SK-MEL-5 (cell line): ENCODE data around the gene RMDN3. TPM values are rescaled to one million over a fixed set of nuclear protein-coding genes. Genes with fewer than 3 reads are reported as not detected.

Experiments
- DNase-seq: peaks from one replicate; pipeline ENCODE4 v3.0.0-alpha.2; 2016; ENCODE audit warnings: low read depth, low spot score
- in situ Hi-C: cut with HindIII; loops from 2 replicates; pipeline ENCODE4 v1.10.0; 2016; ENCODE audit warnings: low sequenced_read_pairs, high pct_unique_total_duplicates, low pct_unique_long_range_greater_than_20kb
- total RNA-seq: library from RNA; depleted of rRNA; stranded (reverse); fragments of >200 nt; shearing (Covaris generic); gene quantifications from 2 replicates; pipeline ENCODE4 v1.2.3, GENCODE V29; 2014

RMDN3 gene
- total RNA-seq, 1 experiment from 2014 or later: 31.3 TPM

GRCh38 chr15:40775740-40776536, 20.9 kb upstream of the RMDN3 start:
- in situ Hi-C loops: no loop called here
- no peak for DNase-seq

DNA sequence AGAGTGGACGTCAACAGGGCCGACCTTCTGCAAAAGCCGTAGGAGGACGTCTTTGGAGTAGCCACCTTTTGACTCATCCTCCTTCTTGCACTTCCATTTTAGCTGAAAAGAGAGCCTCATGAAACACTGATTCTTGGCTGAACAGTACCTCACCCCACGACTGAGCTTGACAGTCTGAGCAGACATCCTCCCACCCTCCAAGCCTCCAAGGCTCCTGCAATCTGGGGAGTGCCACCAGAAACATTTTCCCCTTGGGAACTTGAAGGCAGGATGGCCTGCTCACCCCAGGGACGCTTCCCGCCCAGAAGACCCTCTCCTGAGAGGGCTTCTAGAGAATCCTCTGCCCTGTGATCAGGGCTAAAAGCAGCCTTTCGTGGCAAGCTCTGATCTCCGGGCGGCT, 20.0 kb upstream of the RMDN3 start:
- no peak for DNase-seq
- in situ Hi-C loops: no loop called here

DNA sequence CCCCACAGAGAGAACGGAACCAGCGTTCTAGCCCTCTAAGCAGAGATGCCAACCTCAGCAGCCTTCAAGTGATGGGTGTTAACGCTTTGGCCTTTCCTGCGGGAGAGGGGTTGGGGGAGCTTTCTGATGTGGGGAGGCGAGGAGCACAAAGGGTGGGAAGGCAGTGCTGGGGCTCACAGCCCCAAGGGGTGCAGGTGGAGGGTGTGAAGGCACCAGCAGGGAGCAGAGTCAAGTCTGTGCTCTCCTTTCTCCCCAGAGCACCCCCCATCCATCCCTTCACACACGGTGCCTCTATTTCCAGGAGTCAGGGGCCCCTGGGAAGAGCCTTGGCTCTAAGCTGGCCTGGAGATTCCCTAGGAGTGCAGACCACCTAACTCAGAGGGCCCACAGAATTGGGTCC, 18.8 kb upstream of the RMDN3 start:
- in situ Hi-C loops: no loop called here
- DNase-seq: no peak

- no peak for DNase-seq
- in situ Hi-C loops: no loop called here
Measured at GRCh38 chr15:40773496-40773895, 18.4 kb upstream of the RMDN3 start.

DNA sequence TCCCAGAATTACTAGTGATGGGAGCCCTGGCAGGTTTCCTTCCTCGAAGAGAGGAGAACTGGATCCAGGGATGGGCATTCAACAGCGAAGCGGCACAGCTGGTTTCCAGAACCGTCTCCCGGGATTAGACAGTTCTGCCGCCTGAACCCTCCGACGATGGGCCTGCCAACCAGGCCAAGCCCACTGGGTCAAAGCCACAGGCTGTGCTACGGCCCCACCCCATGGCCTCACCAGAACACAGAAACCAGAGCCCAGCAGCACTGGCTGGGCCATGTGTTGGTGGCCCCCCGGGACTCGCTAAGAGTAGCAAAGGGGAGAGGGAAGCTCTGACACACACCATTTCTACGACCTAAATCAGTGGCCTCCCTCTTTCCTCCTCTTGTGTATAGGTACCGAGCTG, 17.0 kb upstream of the RMDN3 start:
- no peak for DNase-seq
- in situ Hi-C loops: no loop called here

DNA sequence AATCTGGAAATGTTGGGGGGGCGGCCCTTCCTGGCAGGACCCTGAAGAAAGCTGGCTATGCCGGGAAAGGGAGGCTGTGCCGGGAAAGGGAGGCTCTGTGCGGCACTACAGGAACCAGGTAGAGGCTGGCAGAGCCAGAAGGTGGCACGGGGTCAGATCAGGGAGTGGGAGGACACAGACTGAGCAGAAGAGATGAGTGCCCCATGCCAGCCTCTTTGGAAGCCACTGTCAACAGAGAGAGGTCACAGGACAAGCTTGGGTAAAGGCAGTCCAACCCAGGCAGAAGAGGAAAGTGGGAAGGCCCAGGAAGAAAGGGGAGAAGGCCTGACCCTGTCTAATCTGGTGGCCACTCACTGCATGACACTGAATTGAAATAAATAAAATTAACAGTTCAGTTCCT, 16.2 kb upstream of the RMDN3 start:
- DNase-seq: no peak
- in situ Hi-C loops: no loop called here

DNA sequence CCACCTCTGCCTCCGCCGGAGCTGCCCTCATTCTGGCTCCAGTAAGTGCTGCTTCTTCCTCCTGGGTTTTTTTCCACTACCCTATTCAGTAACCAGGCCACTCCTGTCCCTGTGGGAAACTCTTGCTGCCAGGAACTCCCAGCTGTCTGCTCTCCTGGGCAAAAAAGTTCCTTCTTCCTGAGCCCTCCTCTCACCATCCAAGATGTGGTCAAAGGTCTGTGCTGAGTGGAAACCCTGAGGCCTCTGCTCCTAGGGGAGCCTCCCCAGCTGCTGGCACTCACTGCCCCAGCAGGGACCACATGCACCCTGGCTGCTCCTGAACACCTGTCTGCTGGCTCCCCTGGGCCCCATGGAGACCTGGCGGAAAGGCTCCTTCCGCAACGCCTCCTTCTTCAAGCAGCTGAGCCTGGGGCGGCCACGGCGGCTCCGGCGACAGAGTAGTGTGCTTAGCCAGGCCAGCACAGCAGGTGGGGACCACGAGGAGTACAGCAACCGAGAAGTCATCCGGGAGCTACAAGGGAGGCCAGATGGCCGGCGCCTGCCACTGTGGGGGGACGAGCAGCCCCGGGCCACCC, 15.2 kb upstream of the RMDN3 start:
- in situ Hi-C loops: no loop called here

DNA sequence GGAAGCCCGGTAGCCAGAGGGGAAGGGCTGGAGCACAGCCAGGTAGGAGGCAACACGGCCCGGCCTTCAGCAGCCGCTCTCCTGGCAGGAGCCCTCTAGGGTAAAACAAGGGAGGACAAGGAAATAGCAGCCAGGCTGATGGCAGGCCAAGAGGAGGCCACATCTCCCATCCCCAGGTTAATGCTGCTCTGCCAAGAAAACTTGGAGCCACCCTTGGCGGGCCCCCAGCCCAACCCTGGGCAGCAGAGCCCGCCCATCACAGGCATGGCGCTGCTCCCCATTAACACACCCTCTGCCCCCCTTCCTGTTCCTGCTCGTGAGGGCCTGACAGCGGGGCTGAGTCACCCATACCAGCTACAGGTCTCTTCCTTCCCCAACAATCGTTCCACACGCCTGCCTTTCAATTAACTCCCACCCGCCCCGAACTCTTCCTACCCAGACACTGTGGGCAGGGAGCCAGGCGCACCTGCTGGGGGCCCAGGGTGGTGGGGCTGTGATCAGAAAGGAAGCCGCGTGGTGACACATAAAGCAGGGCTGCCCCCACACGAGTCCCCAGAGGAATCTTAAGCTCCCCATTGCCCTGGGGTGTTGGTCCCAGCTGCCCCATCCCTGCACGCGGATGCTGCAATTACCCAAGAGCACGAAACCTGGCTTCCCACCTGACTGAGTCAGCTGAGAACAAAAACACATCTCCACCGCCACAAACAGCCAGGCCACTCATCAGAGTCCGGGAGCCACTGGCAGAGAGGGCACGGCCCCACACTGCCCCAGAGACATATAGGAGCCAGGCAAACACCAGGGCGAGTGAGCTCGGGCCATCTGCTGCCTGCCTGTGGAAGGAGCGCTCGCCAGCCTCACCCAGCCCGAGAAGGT, 14.5 kb upstream of the RMDN3 start, which contains the start of gene C15orf62:
Gene C15orf62 (plus strand): TSS at position 707 of the 873 bp plus-strand sequence. CDS start 516 bp downstream, outside the sequence.
- no peak for DNase-seq
- in situ Hi-C loops: no loop called here

More for the DNA sequence above, 15.2 kb upstream of the RMDN3 start:
- DNase-seq: no peak

GRCh38 chr15:40768521-40769273, 13.6 kb upstream of the RMDN3 start:
- no peak for DNase-seq

GRCh38 chr15:40767838-40768500, 12.9 kb upstream of the RMDN3 start:
- DNase-seq: no peak
- in situ Hi-C loops: no loop called here

More at GRCh38 chr15:40768521-40769273, 13.6 kb upstream of the RMDN3 start:
- in situ Hi-C loops: no loop called here

GRCh38 chr15:40766906-40767837, 12.1 kb upstream of the RMDN3 start:
- in situ Hi-C loops: no loop called here
- no peak for DNase-seq

- in situ Hi-C loops: no loop called here
- no peak for DNase-seq
Measured at GRCh38 chr15:40766194-40766815, 11.3 kb upstream of the RMDN3 start.

- in situ Hi-C loops: no loop called here
- DNase-seq: no peak
Measured at GRCh38 chr15:40764629-40765103, 9.6 kb upstream of the RMDN3 start.

- DNase-seq: no peak
- in situ Hi-C loops: no loop called here
Measured at GRCh38 chr15:40763801-40764628, 9.0 kb upstream of the RMDN3 start, which contains the start of gene GCHFR. GCHFR (plus strand) TSS chr15:40764068; CDS start chr15:40764181, 113 bp downstream.
